Tibial artery (tissue), 4 donors: ENCODE results near the gene MRTFB.
"Not testable (repeated sequence)": the region's sequence is repeated elsewhere in the genome, so short reads cannot be mapped to it uniquely, and the experiment has no call there.

Experiments
- DNase-seq, 2 donors: peaks; one replicate each; pipeline ENCODE4 v3.0.0-alpha.2; 2019
- H3K27ac ChIP-seq, 2 donors: fragments of 200-600 bp; sonication (generic) in 1 of 2; 1 replicate in 1 of 2; 2 replicates in 1 of 2; pipeline ENCODE4 v1.5.1; 2018 to 2019; ENCODE audit warnings: mild to moderate bottlenecking in 1 of 2
- H3K27me3 ChIP-seq, 2 donors: fragments of 200-600 bp; sonication (generic) in 1 of 2; one replicate each; pipeline versions ENCODE4 v1.5.1 to v1.6.0; 2016 to 2019
- H3K36me3 ChIP-seq, 3 donors: fragments of 200-600 bp; sonication (generic) in 2 of 3; one replicate each; pipeline ENCODE4 v1.5.1; 2016 to 2019; ENCODE audit warnings: mild to moderate bottlenecking in 2 of 3
- H3K4me1 ChIP-seq, 4 donors: fragments of 200-600 bp; sonication (generic) in 2 of 4; 1 replicate in 3 of 4; 2 replicates in 1 of 4; pipeline ENCODE4 v1.5.1; 2016 to 2019
- H3K4me3 ChIP-seq, 2 donors: fragments of 200-600 bp; sonication (generic) in 1 of 2; 1 replicate in 1 of 2; 2 replicates in 1 of 2; pipeline ENCODE4 v1.5.1; 2018 to 2019; ENCODE audit warnings: mild to moderate bottlenecking in 2 of 2
- H3K9me3 ChIP-seq, 3 donors: fragments of 200-600 bp; sonication (generic) in 1 of 3; one replicate each; pipeline ENCODE4 v1.5.1; 2016 to 2019
- intact Hi-C: fragments of 100-400 bp; cut with DNase I; formaldehyde crosslinking; loops from one replicate; pipeline ENCODE4 v1.15.0; 2023; ENCODE audit warnings: low total_unique reads
- TF ChIP-seq, protein P1 (sequence below), 2 experiments: fragments of 200-600 bp in 1 of 2; fragments of 450-650 bp in 1 of 2; IDR thresholded peaks; one replicate each; pipeline ENCODE4 v1.5.1; 2017 to 2019; ENCODE audit warnings: antibody characterized with exemption in 2 of 2, mild to moderate bottlenecking in 1 of 2, moderate library complexity in 1 of 2

Gene MRTFB, protein sequence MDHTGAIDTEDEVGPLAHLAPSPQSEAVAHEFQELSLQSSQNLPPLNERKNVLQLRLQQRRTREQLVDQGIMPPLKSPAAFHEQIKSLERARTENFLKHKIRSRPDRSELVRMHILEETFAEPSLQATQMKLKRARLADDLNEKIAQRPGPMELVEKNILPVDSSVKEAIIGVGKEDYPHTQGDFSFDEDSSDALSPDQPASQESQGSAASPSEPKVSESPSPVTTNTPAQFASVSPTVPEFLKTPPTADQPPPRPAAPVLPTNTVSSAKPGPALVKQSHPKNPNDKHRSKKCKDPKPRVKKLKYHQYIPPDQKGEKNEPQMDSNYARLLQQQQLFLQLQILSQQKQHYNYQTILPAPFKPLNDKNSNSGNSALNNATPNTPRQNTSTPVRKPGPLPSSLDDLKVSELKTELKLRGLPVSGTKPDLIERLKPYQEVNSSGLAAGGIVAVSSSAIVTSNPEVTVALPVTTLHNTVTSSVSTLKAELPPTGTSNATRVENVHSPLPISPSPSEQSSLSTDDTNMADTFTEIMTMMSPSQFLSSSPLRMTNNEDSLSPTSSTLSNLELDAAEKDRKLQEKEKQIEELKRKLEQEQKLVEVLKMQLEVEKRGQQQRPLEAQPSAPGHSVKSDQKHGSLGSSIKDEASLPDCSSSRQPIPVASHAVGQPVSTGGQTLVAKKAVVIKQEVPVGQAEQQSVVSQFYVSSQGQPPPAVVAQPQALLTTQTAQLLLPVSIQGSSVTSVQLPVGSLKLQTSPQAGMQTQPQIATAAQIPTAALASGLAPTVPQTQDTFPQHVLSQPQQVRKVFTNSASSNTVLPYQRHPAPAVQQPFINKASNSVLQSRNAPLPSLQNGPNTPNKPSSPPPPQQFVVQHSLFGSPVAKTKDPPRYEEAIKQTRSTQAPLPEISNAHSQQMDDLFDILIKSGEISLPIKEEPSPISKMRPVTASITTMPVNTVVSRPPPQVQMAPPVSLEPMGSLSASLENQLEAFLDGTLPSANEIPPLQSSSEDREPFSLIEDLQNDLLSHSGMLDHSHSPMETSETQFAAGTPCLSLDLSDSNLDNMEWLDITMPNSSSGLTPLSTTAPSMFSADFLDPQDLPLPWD

DNA sequence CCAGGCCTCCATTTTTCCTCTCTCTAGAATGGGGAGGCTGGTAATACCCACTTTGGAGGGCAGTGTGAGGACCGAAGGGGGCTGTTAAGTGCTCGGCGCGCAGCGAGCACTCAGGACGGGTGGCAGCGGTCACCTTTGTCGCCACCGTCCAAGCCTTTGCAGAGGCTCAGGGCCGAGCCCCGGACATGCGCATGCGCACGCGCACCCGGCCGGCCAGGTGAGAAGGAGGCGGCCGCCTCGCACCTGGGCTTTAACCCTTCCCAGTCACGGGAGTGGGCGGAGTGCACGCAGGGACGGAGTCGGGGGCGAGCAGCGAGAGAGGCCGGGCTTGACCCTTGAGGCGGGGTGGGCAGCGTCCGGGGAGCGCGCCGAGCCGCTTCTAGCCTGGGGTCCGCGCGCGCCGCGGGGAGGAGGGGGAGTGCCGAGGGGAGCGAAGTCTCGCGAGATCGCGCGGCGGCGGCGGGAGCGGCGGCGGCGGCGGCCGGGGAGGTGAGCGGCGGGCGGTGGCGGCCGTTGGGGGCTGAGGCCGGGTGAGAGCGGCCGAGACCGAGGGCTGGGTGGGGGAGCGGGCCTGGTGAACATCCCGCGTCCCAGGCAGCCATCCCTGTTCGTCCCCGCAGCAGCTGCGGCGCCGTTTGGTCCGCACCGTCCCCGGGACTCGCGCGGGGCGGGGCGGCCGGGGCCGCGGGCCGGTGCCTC lies at the start of gene MRTFB:
TSS of gene MRTFB (plus strand) at position 443 of the 699 bp plus-strand sequence. CDS start 69,288 bp downstream, outside the sequence.
- intact Hi-C loops, result loop anchor here (10.0 kb wide), 2 partner anchors 54 to 114 kb away; no protein-coding TSS in a partner anchor
- DNase-seq, result peak; percentile 51 to 81
- Histone ChIP-seq H3K4me3 (peak within 1 kb of the TSS; percentile 77 to 83), H3K27ac (peak within 1 kb of the TSS; percentile 78 to 82), H3K9me3 (no peaks in the 10 kb centered on the region), H3K27me3 (no peaks in the 10 kb centered on the region), H3K36me3 (no peaks in the 10 kb centered on the region), H3K4me1 (peaks cover 0 to 32% (median 13%) of the 10 kb centered on the region in 4 donors)
- TF ChIP-seq, protein P1, sequence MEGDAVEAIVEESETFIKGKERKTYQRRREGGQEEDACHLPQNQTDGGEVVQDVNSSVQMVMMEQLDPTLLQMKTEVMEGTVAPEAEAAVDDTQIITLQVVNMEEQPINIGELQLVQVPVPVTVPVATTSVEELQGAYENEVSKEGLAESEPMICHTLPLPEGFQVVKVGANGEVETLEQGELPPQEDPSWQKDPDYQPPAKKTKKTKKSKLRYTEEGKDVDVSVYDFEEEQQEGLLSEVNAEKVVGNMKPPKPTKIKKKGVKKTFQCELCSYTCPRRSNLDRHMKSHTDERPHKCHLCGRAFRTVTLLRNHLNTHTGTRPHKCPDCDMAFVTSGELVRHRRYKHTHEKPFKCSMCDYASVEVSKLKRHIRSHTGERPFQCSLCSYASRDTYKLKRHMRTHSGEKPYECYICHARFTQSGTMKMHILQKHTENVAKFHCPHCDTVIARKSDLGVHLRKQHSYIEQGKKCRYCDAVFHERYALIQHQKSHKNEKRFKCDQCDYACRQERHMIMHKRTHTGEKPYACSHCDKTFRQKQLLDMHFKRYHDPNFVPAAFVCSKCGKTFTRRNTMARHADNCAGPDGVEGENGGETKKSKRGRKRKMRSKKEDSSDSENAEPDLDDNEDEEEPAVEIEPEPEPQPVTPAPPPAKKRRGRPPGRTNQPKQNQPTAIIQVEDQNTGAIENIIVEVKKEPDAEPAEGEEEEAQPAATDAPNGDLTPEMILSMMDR (IDR thresholded peaks at IDR 0.05), result no peak

DNA sequence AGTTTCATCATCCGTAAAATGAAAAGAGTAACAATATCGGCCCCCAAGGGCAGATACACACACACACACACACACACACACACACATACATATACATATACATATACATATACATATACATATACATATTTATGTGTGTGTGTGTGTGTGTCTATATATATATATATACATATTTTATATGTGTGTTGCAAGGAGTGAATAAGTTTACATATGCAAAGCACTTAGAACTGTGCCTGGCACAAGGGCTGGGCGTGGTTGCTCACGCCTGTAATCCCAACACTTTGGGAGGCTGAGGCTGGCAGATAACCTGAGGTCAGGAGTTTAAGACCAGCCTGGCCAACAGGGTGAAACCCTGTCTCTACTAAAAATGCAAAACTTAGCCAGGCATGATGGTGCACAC lies 47.6 kb upstream of the MRTFB start:
- H3K27ac ChIP-seq, H3K9me3 ChIP-seq, H3K4me1 ChIP-seq, DNase-seq, H3K4me3 ChIP-seq, intact Hi-C loops, H3K36me3 ChIP-seq, H3K27me3 ChIP-seq: not testable (repeated sequence)

DNA sequence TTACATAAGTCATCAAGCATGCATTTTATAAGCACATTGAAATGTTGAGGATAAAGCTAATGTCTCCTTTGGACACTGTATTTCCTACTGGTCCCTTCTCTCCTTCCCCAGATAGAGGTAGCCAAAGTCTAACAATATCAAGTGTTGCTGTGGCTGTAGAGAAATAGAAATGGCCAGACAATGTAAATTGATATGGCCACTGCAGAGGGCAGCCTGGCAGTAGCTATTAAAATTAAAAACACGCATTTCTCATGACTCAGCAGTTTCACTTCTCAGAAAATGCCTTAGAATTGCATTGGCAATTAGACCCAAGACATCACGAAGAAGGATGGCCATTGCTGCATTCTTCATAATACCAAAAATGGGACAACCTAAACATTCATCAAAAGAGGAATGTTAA lies 46.8 kb upstream of the MRTFB start:
- peaks cover 0 to 2% (median 0%) of the 10 kb centered on the region in 4 donors for H3K4me1 ChIP-seq
- no peaks in the 10 kb centered on the region for H3K36me3 ChIP-seq
- no peak for DNase-seq
- no peaks in the 10 kb centered on the region for H3K9me3 ChIP-seq
- H3K27ac ChIP-seq, result no peak overlapping the region
- intact Hi-C loops, result no loop called here
- no peaks in the 10 kb centered on the region for H3K27me3 ChIP-seq
- TF ChIP-seq, protein P1 (IDR thresholded peaks at IDR 0.05), result no peak
- no peak overlapping the region for H3K4me3 ChIP-seq

DNA sequence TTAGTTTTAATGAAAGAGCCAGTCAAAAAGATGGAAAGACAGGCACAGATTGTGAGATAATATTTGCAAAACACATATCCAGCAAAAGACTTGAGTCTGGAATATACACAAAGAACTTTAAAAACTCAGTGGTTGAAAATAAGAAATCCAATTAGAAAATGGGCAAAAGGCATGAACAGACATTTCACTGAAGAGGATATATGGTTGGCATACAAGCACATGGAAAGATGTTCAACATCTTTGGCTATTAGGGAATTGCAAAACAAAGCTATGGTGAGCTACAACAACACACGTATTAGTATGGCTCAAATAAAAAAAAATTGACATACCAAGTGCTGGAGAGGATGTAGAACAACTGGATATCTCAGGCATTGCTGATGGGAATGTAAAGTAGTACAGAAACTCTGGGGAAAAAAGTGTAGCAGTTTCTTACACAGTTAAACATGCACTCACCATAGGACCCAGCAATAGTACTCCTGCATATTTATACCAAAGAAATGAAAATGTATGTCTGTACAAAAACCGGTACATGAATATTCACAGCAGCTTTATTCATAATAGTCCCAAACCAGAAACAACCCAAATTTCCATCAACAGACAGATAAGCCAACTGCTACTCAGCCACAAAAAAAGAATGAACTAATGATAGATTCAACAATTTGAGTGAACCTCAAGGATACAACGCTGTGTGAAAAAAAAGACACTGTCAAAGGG lies 44.4 kb upstream of the MRTFB start:
- DNase-seq, result no peak
- H3K36me3 ChIP-seq, result no peaks in the 10 kb centered on the region
- H3K27ac ChIP-seq, result no peak overlapping the region
- no peaks in the 10 kb centered on the region for H3K27me3 ChIP-seq
- H3K4me1 ChIP-seq, result no peaks in the 10 kb centered on the region
- intact Hi-C loops, result no loop called here
- H3K4me3 ChIP-seq, result no peak overlapping the region
- H3K9me3 ChIP-seq, result no peaks in the 10 kb centered on the region
- TF ChIP-seq, protein P1 (IDR thresholded peaks at IDR 0.05), result no peak

DNA sequence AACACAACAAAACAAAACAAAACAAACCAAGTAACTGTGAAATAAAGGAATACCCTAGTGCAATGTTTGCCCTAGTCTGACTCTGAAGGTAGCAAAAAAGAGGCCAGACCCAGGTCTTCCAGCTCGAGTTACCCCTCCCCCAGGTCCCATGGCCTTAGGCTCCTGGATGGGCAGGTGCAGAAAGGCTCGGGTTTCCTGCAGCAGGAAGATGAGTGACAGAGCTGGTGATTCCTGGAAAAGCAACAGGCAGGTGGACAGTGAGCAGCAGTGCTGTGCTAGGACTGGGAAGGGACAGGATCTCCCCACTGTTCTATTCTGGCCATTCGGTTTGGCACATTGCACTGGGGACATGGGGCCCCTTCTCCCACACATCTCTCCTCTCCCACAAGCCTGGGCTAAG lies 42.9 kb upstream of the MRTFB start:
- H3K36me3 ChIP-seq, result no peaks in the 10 kb centered on the region
- H3K27me3 ChIP-seq, result no peaks in the 10 kb centered on the region
- H3K27ac ChIP-seq, result no peak overlapping the region
- no peaks in the 10 kb centered on the region for H3K4me1 ChIP-seq
- intact Hi-C loops, result no loop called here
- H3K9me3 ChIP-seq, result no peaks in the 10 kb centered on the region
- no peak for DNase-seq
- TF ChIP-seq, protein P1 (IDR thresholded peaks at IDR 0.05), result no peak
- H3K4me3 ChIP-seq, result no peak overlapping the region
